Mesenchymal stem cell (in vitro differentiated cells and primary cell): ENCODE results near the gene SON.
A peak's percentile ranks its signal among the peaks of the same experiment; 100 is the strongest.

Experiments
- DNase-seq: peaks from one replicate; pipeline ENCODE4 v3.0.0-alpha.2; 2013
- H2AFZ ChIP-seq: one replicate; pipeline ENCODE4 v1.6.1; 2013; ENCODE audit warnings: low read depth, mild to moderate bottlenecking, control low read depth, inconsistent platforms, low read length, moderate library complexity
- H2AK5ac ChIP-seq: 2 replicates; pipeline ENCODE4 v1.6.1; 2013; ENCODE audit warnings: low read length, moderate library complexity, mild to moderate bottlenecking, inconsistent platforms; ENCODE audit not compliant: severe bottlenecking
- H2BK120ac ChIP-seq: one replicate; pipeline ENCODE4 v1.6.1; 2013; ENCODE audit warnings: low read depth, mild to moderate bottlenecking, inconsistent platforms, low read length, moderate library complexity
- H2BK12ac ChIP-seq, 2 experiments: one replicate each; pipeline ENCODE4 v1.6.1; 2013; ENCODE audit warnings: inconsistent platforms in 2 of 2, low read length in 2 of 2, mild to moderate bottlenecking in 2 of 2, moderate library complexity in 2 of 2, control low read depth in 1 of 2
- H2BK15ac ChIP-seq: one replicate; pipeline ENCODE4 v1.6.1; 2013; ENCODE audit warnings: mild to moderate bottlenecking, low read depth, inconsistent platforms; ENCODE audit not compliant: poor library complexity, severe bottlenecking
- H2BK5ac ChIP-seq: 2 replicates; pipeline ENCODE4 v1.6.1; 2013; ENCODE audit warnings: low read depth, mild to moderate bottlenecking, low read length, control low read depth, inconsistent platforms; ENCODE audit not compliant: poor library complexity, severe bottlenecking
- H3K14ac ChIP-seq, 2 experiments: one replicate each; pipeline ENCODE4 v1.6.1; 2013; ENCODE audit warnings: inconsistent platforms in 2 of 2, low read length in 2 of 2, control low read depth in 1 of 2, mild to moderate bottlenecking in 1 of 2, moderate library complexity in 1 of 2
- H3K18ac ChIP-seq, 2 experiments: one replicate each; pipeline ENCODE4 v1.6.1; 2013; ENCODE audit warnings: inconsistent platforms in 2 of 2, low read length in 2 of 2, control low read depth in 1 of 2, low read depth in 1 of 2, mild to moderate bottlenecking in 1 of 2
- H3K23ac ChIP-seq, 2 experiments: one replicate each; pipeline ENCODE4 v1.6.1; 2013; ENCODE audit warnings: inconsistent platforms in 2 of 2, low read length in 2 of 2, mild to moderate bottlenecking in 2 of 2, moderate library complexity in 2 of 2, control low read depth in 1 of 2
- H3K27ac ChIP-seq: 2 replicates; pipeline ENCODE4 v1.5.1; 2013; ENCODE audit warnings: mild to moderate bottlenecking, moderate library complexity, low read length, control low read depth, inconsistent platforms; ENCODE audit not compliant: poor library complexity, severe bottlenecking
- H3K27me3 ChIP-seq, 2 experiments: 2 replicates each; pipeline versions ENCODE4 v1.6.1 to v1.7.0; 2013; ENCODE audit warnings: low read length in 2 of 2, mild to moderate bottlenecking in 2 of 2, moderate library complexity in 2 of 2, control low read depth in 1 of 2, inconsistent platforms in 1 of 2; ENCODE audit not compliant: control insufficient read depth in 1 of 2, insufficient read depth in 1 of 2
- H3K36me3 ChIP-seq, 2 experiments: 2 replicates each; pipeline versions ENCODE4 v1.6.1 to v1.7.0; 2013; ENCODE audit warnings: low read length in 2 of 2, control low read depth in 1 of 2, inconsistent platforms in 1 of 2, low read depth in 1 of 2, mild to moderate bottlenecking in 1 of 2; ENCODE audit not compliant: insufficient read depth in 2 of 2, control insufficient read depth in 1 of 2
- H3K4ac ChIP-seq, 2 experiments: one replicate each; pipeline ENCODE4 v1.6.1; 2013; ENCODE audit warnings: inconsistent platforms in 2 of 2, low read length in 2 of 2, mild to moderate bottlenecking in 2 of 2, moderate library complexity in 2 of 2, control low read depth in 1 of 2, low read depth in 1 of 2
- H3K4me1 ChIP-seq: 2 replicates; pipeline ENCODE4 v1.6.1; 2013; ENCODE audit warnings: low read depth, low read length, control low read depth; ENCODE audit not compliant: control insufficient read depth, insufficient read depth
- H3K4me2 ChIP-seq: 2 replicates; pipeline ENCODE4 v1.6.1; 2013; ENCODE audit warnings: low read length, mild to moderate bottlenecking, inconsistent platforms; ENCODE audit not compliant: poor library complexity, severe bottlenecking
- H3K4me3 ChIP-seq, 2 experiments: 2 replicates each; pipeline versions ENCODE4 v1.5.1 to v1.7.0; 2013; ENCODE audit warnings: low read length in 2 of 2, mild to moderate bottlenecking in 2 of 2, control low read depth in 1 of 2, low read depth in 1 of 2; ENCODE audit not compliant: insufficient read depth in 1 of 2
- H3K79me1 ChIP-seq: replicated peaks from 2 replicates; pipeline ENCODE4 v1.6.1; 2013; ENCODE audit warnings: mild to moderate bottlenecking, control low read depth, low read length, inconsistent platforms; ENCODE audit not compliant: poor library complexity, severe bottlenecking
- H3K9ac ChIP-seq: 2 replicates; pipeline ENCODE4 v1.7.0; 2013; ENCODE audit warnings: mild to moderate bottlenecking, low read length, moderate library complexity
- H3K9me3 ChIP-seq: 2 replicates; pipeline ENCODE4 v1.7.0; 2013; ENCODE audit warnings: mild to moderate bottlenecking, low read length; ENCODE audit not compliant: control insufficient read depth
- H4K8ac ChIP-seq: one replicate; pipeline ENCODE4 v1.6.1; 2013; ENCODE audit warnings: inconsistent platforms, mild to moderate bottlenecking, low read length, moderate library complexity
- H4K91ac ChIP-seq: one replicate; pipeline ENCODE4 v1.6.1; 2013; ENCODE audit warnings: mild to moderate bottlenecking, low read length, inconsistent platforms
- whole genome bisulfite sequencing: methylation state at CpG from one replicate; pipeline ENCODE4 v1.1.7; 2013; ENCODE audit warnings: mixed read lengths; 5-methylcytosine and 5-hydroxymethylcytosine counted together

The SON gene

DNA sequence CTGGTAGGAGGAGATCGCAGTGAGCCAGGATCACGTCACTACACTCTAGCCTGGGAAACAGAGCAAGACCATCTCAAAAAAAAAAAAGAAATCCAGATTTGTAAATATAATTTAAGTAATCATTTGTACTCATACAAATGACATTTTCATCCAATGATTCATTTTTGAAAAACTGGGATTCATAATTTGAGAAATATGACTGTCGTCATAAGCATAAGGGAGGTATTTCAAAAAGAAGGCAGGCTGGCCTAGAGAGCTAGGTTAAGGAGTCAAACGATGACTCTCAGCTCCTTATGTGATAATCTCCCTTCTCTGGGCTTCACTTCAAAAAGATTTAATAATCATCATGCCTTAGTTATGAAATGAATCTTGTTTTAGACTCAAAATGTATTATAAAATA, 3.2 kb upstream of the SON start:
- Histone ChIP-seq H2AFZ (no peak overlapping the region), H2BK15ac (no peak overlapping the region), H2AK5ac (no peak overlapping the region), H3K27ac (no peak overlapping the region), H2BK5ac (no peak overlapping the region), H3K18ac (no peak overlapping the region), H3K9ac (peak overlapping the region; percentile 100), H3K4ac (no peak overlapping the region), H3K79me1 (peaks cover 12% of the 10 kb centered on the region), H4K8ac (no peak overlapping the region), H4K91ac (no peak overlapping the region), H3K9me3 (no peaks in the 10 kb centered on the region), H3K4me1 (peaks cover 3% of the 10 kb centered on the region), H2BK120ac (no peak overlapping the region), H2BK12ac (no peak overlapping the region), H3K23ac (no peak overlapping the region), H3K4me3 (no peak overlapping the region), H3K4me2 (no peak overlapping the region), H3K27me3 (no peaks in the 10 kb centered on the region), H3K14ac (no peak overlapping the region), H3K36me3 (peaks cover 13 to 46% of the 10 kb centered on the region in 2 experiments)
- 100% methylated on average over 2 of the region's 4 CpGs for whole genome bisulfite sequencing
- DNase-seq = no peak

DNA sequence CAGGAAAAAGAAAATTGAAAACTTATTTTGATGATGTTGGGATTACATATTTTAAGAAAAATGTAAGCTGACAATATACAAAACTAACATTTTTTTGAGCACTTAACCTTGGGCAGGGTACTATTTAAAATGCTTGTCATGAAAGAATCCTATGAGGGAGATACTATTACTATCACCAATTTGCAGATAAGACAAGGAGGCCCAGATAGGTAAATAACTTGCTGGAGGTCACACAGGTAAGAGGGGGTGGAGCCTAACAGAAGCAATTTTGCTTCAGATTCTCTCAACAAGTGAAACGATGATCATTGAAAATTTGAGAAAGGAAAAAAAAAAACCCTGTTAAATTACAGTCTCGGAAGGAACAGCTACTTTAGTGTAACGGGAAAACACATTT, 2.1 kb upstream of the SON start:
- no peak for DNase-seq
- Histone ChIP-seq H3K27me3 (no peaks in the 10 kb centered on the region), H3K79me1 (peaks cover 11% of the 10 kb centered on the region), H4K91ac (no peak overlapping the region), H3K4me1 (peaks cover 3% of the 10 kb centered on the region), H2AK5ac (no peak overlapping the region), H3K4me3 (peak overlapping the region in 1 of 2 experiments; percentile 98), H3K9ac (peak overlapping the region; percentile 100), H3K27ac (no peak overlapping the region), H3K18ac (no peak overlapping the region), H3K14ac (no peak overlapping the region), H3K9me3 (no peaks in the 10 kb centered on the region), H2AFZ (no peak overlapping the region), H2BK12ac (no peak overlapping the region), H2BK15ac (no peak overlapping the region), H4K8ac (no peak overlapping the region), H3K4me2 (peak overlapping the region; percentile 45), H3K23ac (no peak overlapping the region), H2BK120ac (no peak overlapping the region), H3K4ac (no peak overlapping the region), H3K36me3 (peaks cover 10 to 35% of the 10 kb centered on the region in 2 experiments), H2BK5ac (no peak overlapping the region)
- WGBS = 70% methylated on average over 1 of the region's 3 CpGs

DNA sequence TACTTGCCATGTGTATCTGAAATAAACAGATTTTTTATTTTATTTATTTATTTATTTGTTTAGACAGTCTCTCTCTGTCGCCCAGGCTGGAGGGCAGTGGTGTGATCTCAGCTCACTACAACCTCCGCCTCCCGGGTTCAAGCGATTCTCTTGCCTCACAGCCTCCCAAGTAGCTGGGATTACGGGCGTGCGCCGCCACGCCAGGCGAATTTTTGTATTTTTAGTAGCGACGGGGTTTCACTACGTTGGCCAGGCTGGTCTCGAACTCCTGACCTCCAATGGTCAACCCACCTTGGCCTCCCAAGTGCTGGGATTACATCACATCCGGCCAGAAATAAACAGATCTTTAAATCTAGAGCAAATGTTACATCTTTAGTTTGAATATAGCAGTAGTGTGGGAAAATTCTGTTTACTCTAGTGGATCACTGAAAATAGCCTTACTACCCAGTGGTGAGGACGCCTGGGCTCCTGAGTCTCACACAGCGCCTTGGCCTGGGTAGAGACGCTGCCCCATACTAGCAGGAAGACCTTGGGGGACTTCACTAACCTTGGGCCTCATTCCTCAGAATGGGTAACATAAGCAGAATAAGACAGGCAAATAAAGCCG, 1.6 kb upstream of the SON start:
- Histone ChIP-seq H4K8ac (no peak overlapping the region), H3K36me3 (peaks cover 7 to 32% of the 10 kb centered on the region in 2 experiments), H2AK5ac (no peak overlapping the region), H3K18ac (peak overlapping the region in 1 of 2 experiments; percentile 72), H3K23ac (no peak overlapping the region), H2BK120ac (no peak overlapping the region), H3K27ac (peak overlapping the region; percentile 79), H3K4ac (peak overlapping the region in 1 of 2 experiments; percentile 95), H2BK5ac (no peak overlapping the region), H3K9me3 (no peaks in the 10 kb centered on the region), H3K4me2 (peak overlapping the region; percentile 82), H2BK12ac (no peak overlapping the region), H2AFZ (no peak overlapping the region), H2BK15ac (no peak overlapping the region), H3K14ac (no peak overlapping the region), H3K4me1 (peaks cover 3% of the 10 kb centered on the region), H3K27me3 (no peaks in the 10 kb centered on the region), H3K79me1 (peaks cover 6% of the 10 kb centered on the region), H4K91ac (no peak overlapping the region), H3K9ac (peak overlapping the region; percentile 100), H3K4me3 (peak overlapping the region; percentile 59 to 98)
- DNase-seq = peak; percentile 63
- 66% methylated on average over 14 of the region's 19 CpGs for WGBS

DNA sequence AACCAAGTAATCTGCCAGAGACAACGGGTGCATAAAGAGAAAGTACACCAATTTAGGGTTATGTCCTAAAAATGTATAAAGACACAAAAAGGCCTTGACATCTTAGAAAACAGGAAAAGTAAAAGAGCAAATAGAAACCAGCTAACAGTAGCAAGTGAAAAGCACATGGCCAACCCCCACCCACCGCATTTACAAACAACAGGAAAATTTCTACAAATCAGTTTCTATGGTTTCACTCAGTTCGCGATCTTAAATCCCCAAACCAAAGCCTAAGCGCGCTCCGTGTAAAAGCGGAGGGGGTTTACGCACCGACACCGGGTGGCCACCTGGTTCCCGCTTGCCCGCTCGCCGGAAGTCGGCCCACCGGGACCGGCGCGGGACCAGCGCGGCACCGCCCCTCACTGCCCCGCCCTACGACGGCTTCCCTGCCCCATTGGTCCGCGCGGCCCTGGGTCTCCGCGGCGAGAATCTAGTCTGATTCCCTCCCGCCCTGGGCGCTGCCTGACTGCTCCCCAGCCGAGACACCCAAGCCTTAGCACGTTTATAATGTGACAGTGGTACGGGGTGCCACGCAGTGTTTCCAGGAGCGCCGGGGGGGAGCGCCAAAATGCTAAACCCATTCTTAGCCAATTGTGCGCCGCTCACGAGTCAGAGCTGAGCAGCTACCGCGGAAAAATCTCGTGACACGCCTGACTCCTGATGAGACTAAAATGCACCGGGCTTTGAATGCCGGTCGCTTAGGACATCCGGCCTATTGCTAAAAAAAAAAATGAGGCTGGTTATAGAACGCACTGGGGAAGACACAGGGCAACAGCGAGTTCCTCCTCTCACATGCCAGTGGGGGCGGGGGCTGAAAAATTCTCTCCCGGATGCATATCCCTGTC, 840 bp upstream of the SON start, which contains the start of gene GART:
Gene GART (minus strand): TSS at position 362 of the 884 bp plus-strand sequence. CDS start 2,802 bp downstream, outside the sequence.
- Histone ChIP-seq H2AFZ (peak within 1 kb of the TSS; percentile 53), H3K9ac (peak within 1 kb of the TSS; percentile 100), H2BK120ac (no peak within 1 kb of the TSS), H3K4me3 (peak within 1 kb of the TSS; percentile 73 to 98), H3K4ac (peak within 1 kb of the TSS; percentile 85 to 99), H3K14ac (peak within 1 kb of the TSS in 1 of 2 experiments; percentile 86), H3K4me2 (peak within 1 kb of the TSS; percentile 82), H3K23ac (peak within 1 kb of the TSS in 1 of 2 experiments; percentile 70), H3K4me1 (peaks cover 3% of the 10 kb centered on the region), H2BK12ac (peak within 1 kb of the TSS in 1 of 2 experiments; percentile 49), H3K36me3 (peaks cover 8 to 29% of the 10 kb centered on the region in 2 experiments), H2BK5ac (peak within 1 kb of the TSS; percentile 96), H3K79me1 (peaks cover 2% of the 10 kb centered on the region), H3K9me3 (no peaks in the 10 kb centered on the region), H2BK15ac (no peak within 1 kb of the TSS), H3K18ac (peak within 1 kb of the TSS; percentile 83 to 89), H4K8ac (peak within 1 kb of the TSS; percentile 90), H3K27ac (peak within 1 kb of the TSS; percentile 98), H3K27me3 (no peaks in the 10 kb centered on the region), H4K91ac (peak within 1 kb of the TSS; percentile 58), H2AK5ac (peak within 1 kb of the TSS; percentile 69)
- peak; percentile 88 for DNase-seq
- WGBS = under 1% methylated on average over 55 of the region's 56 CpGs
